Measurements from ENCODE around the gene TRMT11. TPM values are rescaled to one million over a fixed set of nuclear protein-coding genes. Genes with fewer than 3 reads are reported as not detected.
"Not testable (repeated sequence)": the region's sequence is repeated elsewhere in the genome, so short reads cannot be mapped to it uniquely, and the experiment has no call there.

Gene TRMT11
- total RNA-seq, 2 donors from 2014 or later: 7.9 to 14.8 TPM

- no peak for DNase-seq
- no peak for ATAC-seq
- intact Hi-C loops (cut with DNase I): loop anchor here in 1 of 2 donors (10.0 kb wide), 1 partner anchor 169 kb away; no protein-coding TSS in a partner anchor
Observed at GRCh38 chr6:125953502-125953875, 32.9 kb upstream of the TRMT11 start.

- no peak for ATAC-seq
- no peak for DNase-seq
- intact Hi-C loops (cut with DNase I): loop anchor here in 1 of 2 donors (10.0 kb wide), 1 partner anchor 170 kb away; no protein-coding TSS in a partner anchor
Observed at GRCh38 chr6:125954735-125955339, 31.5 kb upstream of the TRMT11 start.

- DNase-seq (no peak), ATAC-seq (no peak)
- intact Hi-C loops (cut with DNase I): loop anchor here (2.0 to 10.0 kb wide), 2 partner anchors 171 to 175 kb away; no protein-coding TSS in a partner anchor
Observed at GRCh38 chr6:125955973-125956372, 30.4 kb upstream of the TRMT11 start.

GRCh38 chr6:125956506-125957390 is 29.6 kb upstream of the TRMT11 start, which contains the start of gene HINT3:
Gene HINT3, plus strand, starts transcription at chr6:125956770. Its CDS starts 208 bp downstream, at chr6:125956978.
- ATAC-seq: peak; percentile 96 to 98
- intact Hi-C loops (cut with DNase I): loop anchor here (2.0 to 10.0 kb wide), 2 partner anchors 172 to 176 kb away; no protein-coding TSS in a partner anchor
- peak; percentile 99 for DNase-seq

GRCh38 chr6:125957391-125957693 is 29.0 kb upstream of the TRMT11 start:
- no peak for ATAC-seq
- intact Hi-C loops (cut with DNase I): loop anchor here (2.0 to 10.0 kb wide), 2 partner anchors 173 to 177 kb away; no protein-coding TSS in a partner anchor
- DNase-seq: no peak

GRCh38 chr6:125957845-125958244 is 28.5 kb upstream of the TRMT11 start:
- ATAC-seq (peak in 1 of 2 donors; percentile 55), DNase-seq (no peak)
- intact Hi-C loops (cut with DNase I): loop anchor here (2.0 to 10.0 kb wide), 2 partner anchors 173 to 177 kb away; no protein-coding TSS in a partner anchor

GRCh38 chr6:125959041-125959440 is 27.3 kb upstream of the TRMT11 start:
- DNase-seq (no peak), ATAC-seq (no peak)
- intact Hi-C loops (cut with DNase I): loop anchor here in 1 of 2 donors (10.0 kb wide), 1 partner anchor 174 kb away; no protein-coding TSS in a partner anchor

GRCh38 chr6:125961117-125961516 is 25.2 kb upstream of the TRMT11 start:
- DNase-seq (no peak), ATAC-seq (no peak)
- intact Hi-C loops (cut with DNase I): no loop called here

GRCh38 chr6:125962900-125963497 is 23.3 kb upstream of the TRMT11 start:
- intact Hi-C loops (cut with DNase I): no loop called here
- ATAC-seq (no peak), DNase-seq (no peak)

- no peak for DNase-seq
- ATAC-seq: no peak
- intact Hi-C loops (cut with DNase I): no loop called here
Observed at GRCh38 chr6:125963817-125964216, 22.5 kb upstream of the TRMT11 start.

- no peak for ATAC-seq
- intact Hi-C loops (cut with DNase I): no loop called here
- no peak for DNase-seq
Observed at GRCh38 chr6:125966569-125966968, 19.8 kb upstream of the TRMT11 start.

GRCh38 chr6:125968493-125968892 is 17.8 kb upstream of the TRMT11 start:
- intact Hi-C loops (cut with DNase I): no loop called here
- no peak for DNase-seq
- ATAC-seq: no peak

GRCh38 chr6:125970760-125971159 is 15.6 kb upstream of the TRMT11 start:
- ATAC-seq: no peak
- DNase-seq: no peak
- intact Hi-C loops (cut with DNase I): loop anchor here in 1 of 2 donors (5.0 to 10.0 kb wide), 2 partner anchors 116 to 188 kb away; no protein-coding TSS in a partner anchor

- intact Hi-C loops (cut with DNase I): loop anchor here in 1 of 2 donors (5.0 to 10.0 kb wide), 2 partner anchors 118 to 190 kb away; no protein-coding TSS in a partner anchor
- not testable (repeated sequence) for ATAC-seq, DNase-seq
Observed at GRCh38 chr6:125972478-125972877, 13.9 kb upstream of the TRMT11 start.

- peak; percentile 41 to 72 for ATAC-seq
- no peak for DNase-seq
- intact Hi-C loops (cut with DNase I): loop anchor here in 1 of 2 donors (5.0 to 10.0 kb wide), 2 partner anchors 120 to 192 kb away; no protein-coding TSS in a partner anchor
Observed at GRCh38 chr6:125974214-125974866, 12.0 kb upstream of the TRMT11 start.

- no peak for ATAC-seq
Observed at GRCh38 chr6:125979101-125979500, 7.2 kb upstream of the TRMT11 start.

GRCh38 chr6:125981571-125982185 is 4.7 kb upstream of the TRMT11 start:
- DNase-seq (no peak), ATAC-seq (no peak)
- intact Hi-C loops (cut with DNase I): loop anchor here in 1 of 2 donors (10.0 kb wide), 1 partner anchor 677 kb away; the partner anchor contains the start of gene HDDC2

More at GRCh38 chr6:125979101-125979500, 7.2 kb upstream of the TRMT11 start:
- intact Hi-C loops (cut with DNase I): loop anchor here in 1 of 2 donors (10.0 kb wide), 1 partner anchor 124 kb away; no protein-coding TSS in a partner anchor
- no peak for DNase-seq
